HT-29 (cell line): Measurements from ENCODE around the gene ACOXL. TPM values are rescaled to one million over a fixed set of nuclear protein-coding genes. Genes with fewer than 3 reads are reported as not detected.
"Not testable (repeated sequence)": the region's sequence is repeated elsewhere in the genome, so short reads cannot be mapped to it uniquely, and the experiment has no call there.

Experiments
- DNase-seq: peaks from one replicate; pipeline ENCODE4 v3.0.0-alpha.2; 2015; ENCODE audit warnings: low spot score
- total RNA-seq: library from RNA; depleted of rRNA; stranded (reverse); fragments of >200 nt; shearing (Covaris generic); gene quantifications from 2 replicates; pipeline ENCODE4 v1.2.3, GENCODE V29; 2014

Gene ACOXL
- total RNA-seq, 1 experiment from 2014 or later, result 3.9 TPM

GRCh38 chr2:110854355-110855081 is 122.1 kb downstream of the ACOXL start:
- DNase-seq, result peak; percentile 26

GRCh38 chr2:110855841-110856240 is 123.5 kb downstream of the ACOXL start:
- not testable (repeated sequence) for DNase-seq

GRCh38 chr2:110858135-110858725 is 125.9 kb downstream of the ACOXL start:
- DNase-seq, result no peak

GRCh38 chr2:110858993-110859701 is 126.8 kb downstream of the ACOXL start:
- DNase-seq, result no peak

GRCh38 chr2:110860630-110861029 is 128.3 kb downstream of the ACOXL start:
- DNase-seq, result no peak

- DNase-seq, result no peak
Measured at GRCh38 chr2:110861616-110862260, 129.4 kb downstream of the ACOXL start.

GRCh38 chr2:110863726-110864125 is 131.4 kb downstream of the ACOXL start:
- no peak for DNase-seq

GRCh38 chr2:110864176-110864575 is 131.8 kb downstream of the ACOXL start:
- no peak for DNase-seq

- no peak for DNase-seq
Measured at GRCh38 chr2:110864731-110865130, 132.4 kb downstream of the ACOXL start.

- no peak for DNase-seq
Measured at GRCh38 chr2:110865188-110865587, 132.8 kb downstream of the ACOXL start.

GRCh38 chr2:110866045-110866444 is 133.7 kb downstream of the ACOXL start:
- DNase-seq, result no peak

GRCh38 chr2:110866466-110866865 is 134.1 kb downstream of the ACOXL start:
- no peak for DNase-seq

- no peak for DNase-seq
Measured at GRCh38 chr2:110867078-110867477, 134.7 kb downstream of the ACOXL start.

GRCh38 chr2:110868971-110869370 is 136.6 kb downstream of the ACOXL start:
- no peak for DNase-seq

GRCh38 chr2:110869472-110870446 is 137.4 kb downstream of the ACOXL start:
- DNase-seq, result peak; percentile 5

GRCh38 chr2:110870545-110870944 is 138.2 kb downstream of the ACOXL start:
- no peak for DNase-seq

GRCh38 chr2:110871637-110872036 is 139.3 kb downstream of the ACOXL start:
- no peak for DNase-seq

GRCh38 chr2:110872521-110872920 is 140.1 kb downstream of the ACOXL start:
- no peak for DNase-seq

GRCh38 chr2:110873056-110873502 is 140.7 kb downstream of the ACOXL start:
- DNase-seq, result no peak

GRCh38 chr2:110873597-110874452 is 141.5 kb downstream of the ACOXL start:
- DNase-seq, result no peak
